Retinal pigment epithelial cell (primary cell): ENCODE results near the gene LRRC34.

Experiments
- DNase-seq: peaks from one replicate; pipeline ENCODE4 v3.0.0-alpha.2; 2010; ENCODE audit warnings: low read depth
- H3K4me3 ChIP-seq: 2 replicates; pipeline ENCODE4 v1.5.1; 2011; ENCODE audit warnings: mild to moderate bottlenecking, low read length, control low read depth, moderate library complexity
- CTCF ChIP-seq: conservative IDR thresholded peaks from 2 replicates; pipeline ENCODE4 v1.5.1; 2011; ENCODE audit warnings: low read depth, low read length, control low read depth, inconsistent platforms

Gene LRRC34

GRCh38 chr3:169755488-169755887 lies 57.2 kb downstream of the LRRC34 start:
- no peak for DNase-seq
- H3K4me3 ChIP-seq = no peak overlapping the region
- TF ChIP-seq CTCF = no peak

- DNase-seq = no peak
- H3K4me3 ChIP-seq = no peak overlapping the region
- TF ChIP-seq CTCF = no peak
Observed at GRCh38 chr3:169754711-169755110, 58.0 kb downstream of the LRRC34 start.

- TF ChIP-seq CTCF = no peak
- H3K4me3 ChIP-seq = no peak overlapping the region
- DNase-seq = no peak
Observed at GRCh38 chr3:169751875-169752274, 60.8 kb downstream of the LRRC34 start.

- TF ChIP-seq CTCF = no peak
- no peak for DNase-seq
- H3K4me3 ChIP-seq = no peak overlapping the region
Observed at GRCh38 chr3:169750665-169751064, 62.0 kb downstream of the LRRC34 start.

- no peak for DNase-seq
- no peak overlapping the region for H3K4me3 ChIP-seq
- TF ChIP-seq CTCF = no peak
Observed at GRCh38 chr3:169748670-169749069, 64.0 kb downstream of the LRRC34 start.

GRCh38 chr3:169746924-169747323 lies 65.8 kb downstream of the LRRC34 start:
- no peak for TF ChIP-seq CTCF
- DNase-seq = no peak
- H3K4me3 ChIP-seq = no peak overlapping the region

- TF ChIP-seq CTCF = peak; percentile 27
- H3K4me3 ChIP-seq = no peak overlapping the region
- DNase-seq = no peak
Observed at GRCh38 chr3:169744366-169745054, 68.2 kb downstream of the LRRC34 start.
